Measurements from ENCODE around the gene MYO15A.
A peak's percentile ranks its signal among the peaks of the same experiment; 100 is the strongest.

The MYO15A gene

GRCh38 chr17:18132711-18133110, 24.2 kb downstream of the MYO15A start:
- no peak for DNase-seq

GRCh38 chr17:18136357-18136756, 27.8 kb downstream of the MYO15A start:
- no peak for DNase-seq

- DNase-seq, result no peak
Observed at GRCh38 chr17:18138065-18138749, 29.7 kb downstream of the MYO15A start.

- DNase-seq, result no peak
Observed at GRCh38 chr17:18139092-18139491, 30.5 kb downstream of the MYO15A start.

- DNase-seq, result no peak
Observed at GRCh38 chr17:18139498-18139897, 30.9 kb downstream of the MYO15A start.

- no peak for DNase-seq
Observed at GRCh38 chr17:18139949-18140348, 31.4 kb downstream of the MYO15A start.

GRCh38 chr17:18140648-18141047, 32.1 kb downstream of the MYO15A start:
- DNase-seq, result no peak

- peak; percentile 84 for DNase-seq
Observed at GRCh38 chr17:18141210-18141803, 32.8 kb downstream of the MYO15A start.

- DNase-seq, result no peak
Observed at GRCh38 chr17:18142417-18142816, 33.9 kb downstream of the MYO15A start.

- peak; percentile 16 for DNase-seq
Observed at GRCh38 chr17:18143044-18143936, 34.7 kb downstream of the MYO15A start.

GRCh38 chr17:18144261-18144660, 35.7 kb downstream of the MYO15A start:
- no peak for DNase-seq

GRCh38 chr17:18144855-18145254, 36.3 kb downstream of the MYO15A start:
- DNase-seq, result no peak

GRCh38 chr17:18145811-18146210, 37.3 kb downstream of the MYO15A start:
- no peak for DNase-seq

- DNase-seq, result no peak
Observed at GRCh38 chr17:18146259-18146658, 37.7 kb downstream of the MYO15A start.

GRCh38 chr17:18146980-18147379, 38.4 kb downstream of the MYO15A start:
- no peak for DNase-seq

- DNase-seq, result no peak
Observed at GRCh38 chr17:18148586-18148985, 40.0 kb downstream of the MYO15A start.

- no peak for DNase-seq
Observed at GRCh38 chr17:18151290-18151689, 42.7 kb downstream of the MYO15A start.

GRCh38 chr17:18155179-18155578, 46.6 kb downstream of the MYO15A start:
- DNase-seq, result no peak

- no peak for DNase-seq
Observed at GRCh38 chr17:18156171-18156975, 47.8 kb downstream of the MYO15A start.

- no peak for DNase-seq
Observed at GRCh38 chr17:18156976-18157280, 48.4 kb downstream of the MYO15A start.

GRCh38 chr17:18157354-18157985, 48.9 kb downstream of the MYO15A start:
- no peak for DNase-seq

- DNase-seq, result peak; percentile 84
Observed at GRCh38 chr17:18158022-18158600, 49.6 kb downstream of the MYO15A start.
